NCI-H2227 (cell line): ENCODE data around the gene RAB4B.
A peak's percentile ranks its signal among the peaks of the same experiment; 100 is the strongest.
"Not testable (repeated sequence)": the region's sequence is repeated elsewhere in the genome, so short reads cannot be mapped to it uniquely, and the experiment has no call there.

Experiments
- DNase-seq: peaks from one replicate; lab custom pipeline; 2025; ENCODE audit not compliant: unreplicated experiment; lab: John Stamatoyannopoulos, UW

Gene RAB4B

GRCh38 chr19:40750874-40751537 lies 27.0 kb upstream of the RAB4B start, which contains the start of gene SNRPA:
Gene SNRPA, plus strand, starts transcription at chr19:40751203. Its CDS starts 206 bp downstream, at chr19:40751409.
- DNase-seq, result peak; percentile 100

DNA sequence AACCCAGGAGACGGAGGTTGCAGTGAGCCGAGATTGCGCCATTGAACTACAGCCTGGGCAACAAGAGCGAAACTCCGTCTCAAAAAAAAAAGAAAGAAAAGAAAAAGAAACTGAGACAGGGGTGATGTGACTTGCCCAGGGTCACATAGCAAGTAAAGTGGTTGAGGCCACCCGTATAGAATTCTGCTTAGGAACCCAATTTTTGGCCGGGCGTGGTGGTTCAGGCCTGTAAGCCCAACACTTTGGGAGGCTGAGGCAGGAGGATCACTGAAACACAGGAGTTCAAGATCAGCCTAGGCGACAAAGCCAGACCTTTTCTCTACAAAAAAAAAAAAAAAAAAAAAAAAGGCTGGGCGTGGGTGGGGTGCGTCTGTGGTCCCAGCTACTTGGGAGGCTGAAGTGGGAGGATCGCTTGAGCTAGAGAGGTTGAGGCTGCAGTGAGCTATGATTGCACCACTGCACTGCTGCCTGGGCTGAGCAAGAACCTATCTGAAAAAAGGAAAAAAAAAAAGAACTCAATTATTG lies 25.7 kb upstream of the RAB4B start:
- no peak for DNase-seq

DNA sequence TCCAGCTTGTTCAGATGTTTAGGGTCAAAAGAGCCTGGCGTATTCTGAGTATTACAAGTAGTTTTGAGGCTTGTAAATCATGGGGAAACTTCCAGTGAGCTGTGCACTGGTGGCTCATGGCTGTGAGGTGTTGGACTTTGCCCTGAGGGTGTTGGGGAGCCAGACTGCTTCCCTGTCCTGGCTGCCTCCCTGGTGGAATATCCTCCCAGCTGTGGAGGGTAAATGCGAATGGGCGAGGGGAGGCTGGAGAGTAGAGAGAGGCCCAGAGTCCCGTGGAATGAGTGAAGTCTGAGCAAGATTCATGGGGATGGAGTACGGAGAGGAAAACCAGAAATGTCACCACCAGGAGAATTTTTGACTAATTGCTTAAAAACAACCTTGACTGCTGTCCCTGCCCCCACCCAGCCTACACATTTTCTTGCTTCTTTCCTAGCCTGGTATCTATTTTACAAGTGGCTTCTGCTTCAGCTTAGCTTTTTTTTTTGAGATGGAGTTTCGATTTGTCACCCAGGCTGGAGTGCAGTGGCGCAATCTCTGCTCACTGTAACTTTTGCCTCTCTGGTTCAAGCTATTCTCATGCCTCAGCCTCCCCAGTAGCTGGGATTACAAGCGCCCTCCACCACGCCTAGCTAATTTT lies 23.3 kb upstream of the RAB4B start:
- DNase-seq, result no peak

DNA sequence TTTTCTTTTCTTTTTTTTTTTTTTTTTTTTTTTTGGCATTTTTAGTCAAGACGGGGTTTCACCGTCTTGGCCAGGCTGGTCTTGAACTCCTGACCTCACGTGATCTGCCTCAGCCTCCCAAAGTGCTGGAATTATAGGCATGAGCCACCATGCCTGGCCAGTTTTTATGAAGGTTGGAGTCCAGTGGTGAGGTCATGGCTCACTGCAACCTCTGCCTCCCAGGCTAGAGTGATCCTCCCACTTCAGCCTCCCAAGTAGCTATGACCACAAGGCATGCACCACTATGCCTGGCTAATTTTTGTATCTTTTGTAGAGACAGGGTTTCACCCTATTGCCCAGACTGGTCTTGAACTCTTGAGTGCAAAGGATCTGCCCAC lies 22.8 kb upstream of the RAB4B start:
- DNase-seq, result no peak

DNA sequence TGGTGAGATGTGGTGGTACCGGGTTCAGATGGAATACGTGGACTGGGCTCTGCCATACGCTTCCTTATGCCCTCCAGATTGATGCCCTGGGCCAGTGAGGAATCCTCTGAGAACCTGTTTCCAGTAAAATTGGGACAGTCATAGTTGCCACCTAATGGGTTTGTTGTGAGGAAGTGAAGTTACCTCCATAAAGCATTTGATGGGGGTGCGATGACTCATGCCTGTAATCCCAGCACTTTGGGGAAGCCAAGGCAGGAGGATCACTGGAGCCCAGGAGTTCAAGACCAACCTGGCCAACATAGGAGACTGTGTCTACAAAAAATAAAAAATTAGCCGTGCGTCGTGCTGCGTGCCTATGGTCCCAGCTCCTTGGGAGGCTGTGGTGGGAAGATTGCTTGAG lies 22.3 kb upstream of the RAB4B start:
- no peak for DNase-seq

GRCh38 chr19:40756502-40757110 lies 21.4 kb upstream of the RAB4B start:
- DNase-seq, result no peak

DNA sequence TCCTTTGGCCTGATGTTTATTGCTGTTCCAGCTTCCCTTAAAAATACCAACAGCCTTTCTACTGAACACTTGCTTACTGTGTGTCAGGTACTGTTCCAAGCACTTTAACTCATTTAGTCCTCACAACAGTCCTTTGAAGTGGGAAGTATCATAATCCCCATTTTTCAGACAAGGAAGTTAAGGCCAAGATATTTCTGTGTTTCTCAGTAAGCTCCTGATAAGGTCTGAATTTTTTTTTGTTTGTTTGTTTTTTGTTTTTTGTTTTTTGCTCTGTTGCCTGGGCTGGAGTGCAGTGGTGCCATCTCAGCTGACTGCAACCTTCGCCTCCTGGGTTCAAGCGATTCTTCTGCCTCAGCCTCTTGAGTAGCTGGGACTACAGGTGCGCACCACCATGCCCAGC lies 19.6 kb upstream of the RAB4B start:
- no peak for DNase-seq

- no peak for DNase-seq
These were observed 18.7 kb upstream of the RAB4B start for GRCh38 chr19:40759352-40759751.

- DNase-seq, result no peak
These were observed 15.1 kb upstream of the RAB4B start for GRCh38 chr19:40762754-40763470.

DNA sequence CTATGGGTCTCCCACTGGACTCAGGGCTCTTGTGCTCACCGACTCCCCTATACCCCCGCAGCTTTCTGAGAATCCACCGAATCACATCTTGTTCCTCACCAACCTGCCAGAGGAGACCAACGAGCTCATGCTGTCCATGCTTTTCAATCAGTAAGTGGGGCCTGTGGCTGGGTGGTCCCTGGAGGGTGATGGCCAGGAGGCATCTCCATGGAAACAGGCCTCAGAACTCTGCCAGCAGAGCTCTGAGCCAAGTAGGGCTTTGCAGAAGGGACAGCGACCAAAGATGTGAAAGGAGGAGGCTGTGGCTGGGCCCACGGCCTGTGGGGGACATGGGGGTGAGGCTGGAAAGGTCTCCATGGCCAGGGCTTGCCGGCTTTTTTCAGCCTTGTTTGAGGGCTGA lies 14.5 kb upstream of the RAB4B start:
- no peak for DNase-seq

GRCh38 chr19:40763963-40764362 lies 14.1 kb upstream of the RAB4B start:
- DNase-seq, result no peak

GRCh38 chr19:40766385-40766784 lies 11.7 kb upstream of the RAB4B start:
- DNase-seq, result not testable (repeated sequence)

- no peak for DNase-seq
These were observed 9.2 kb upstream of the RAB4B start for GRCh38 chr19:40768869-40769268.

GRCh38 chr19:40771101-40771862 lies 6.8 kb upstream of the RAB4B start:
- not testable (repeated sequence) for DNase-seq

DNA sequence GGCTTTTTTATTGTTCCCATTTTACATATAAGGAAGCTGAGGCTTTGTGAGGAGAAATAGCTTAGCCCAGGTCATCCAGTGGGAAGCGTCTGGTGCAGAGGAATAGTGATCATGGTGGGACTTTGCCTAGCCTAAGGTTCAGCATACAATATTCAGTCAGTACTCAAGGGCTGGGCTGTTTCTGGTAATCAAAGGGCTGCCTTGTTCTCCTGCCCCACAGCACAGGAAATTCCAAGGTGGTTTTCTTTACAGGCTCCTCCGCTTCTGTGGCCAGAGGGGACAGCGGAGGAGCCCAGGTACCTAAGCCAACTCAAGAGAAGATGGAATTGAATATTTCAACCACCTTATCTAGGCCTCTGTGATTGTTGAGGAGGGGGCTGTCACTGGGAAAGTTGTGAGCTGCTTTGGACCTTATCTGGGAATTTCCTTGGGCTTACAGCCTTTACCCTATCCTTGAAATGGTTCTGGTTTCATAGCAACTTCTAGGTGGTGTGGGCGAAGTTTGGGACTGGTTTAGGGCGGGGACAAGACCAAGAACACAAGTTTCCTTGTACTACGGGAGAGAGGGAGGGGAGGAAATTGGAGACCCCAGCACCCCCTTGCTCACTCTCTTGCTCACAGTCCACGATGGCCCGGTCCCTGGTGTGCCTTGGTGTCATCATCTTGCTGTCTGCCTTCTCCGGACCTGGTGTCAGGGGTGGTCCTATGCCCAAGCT lies 3.0 kb upstream of the RAB4B start, which contains the start of gene MIA:
Gene MIA, plus strand, starts transcription at position 606 of the 716 bp plus-strand sequence. Its CDS starts 22 bp downstream, at position 628.
- DNase-seq, result no peak

- no peak for DNase-seq
These were observed 2.4 kb upstream of the RAB4B start for GRCh38 chr19:40775632-40776022.

- DNase-seq, result no peak
These were observed 1.7 kb upstream of the RAB4B start for GRCh38 chr19:40776364-40776763.

DNA sequence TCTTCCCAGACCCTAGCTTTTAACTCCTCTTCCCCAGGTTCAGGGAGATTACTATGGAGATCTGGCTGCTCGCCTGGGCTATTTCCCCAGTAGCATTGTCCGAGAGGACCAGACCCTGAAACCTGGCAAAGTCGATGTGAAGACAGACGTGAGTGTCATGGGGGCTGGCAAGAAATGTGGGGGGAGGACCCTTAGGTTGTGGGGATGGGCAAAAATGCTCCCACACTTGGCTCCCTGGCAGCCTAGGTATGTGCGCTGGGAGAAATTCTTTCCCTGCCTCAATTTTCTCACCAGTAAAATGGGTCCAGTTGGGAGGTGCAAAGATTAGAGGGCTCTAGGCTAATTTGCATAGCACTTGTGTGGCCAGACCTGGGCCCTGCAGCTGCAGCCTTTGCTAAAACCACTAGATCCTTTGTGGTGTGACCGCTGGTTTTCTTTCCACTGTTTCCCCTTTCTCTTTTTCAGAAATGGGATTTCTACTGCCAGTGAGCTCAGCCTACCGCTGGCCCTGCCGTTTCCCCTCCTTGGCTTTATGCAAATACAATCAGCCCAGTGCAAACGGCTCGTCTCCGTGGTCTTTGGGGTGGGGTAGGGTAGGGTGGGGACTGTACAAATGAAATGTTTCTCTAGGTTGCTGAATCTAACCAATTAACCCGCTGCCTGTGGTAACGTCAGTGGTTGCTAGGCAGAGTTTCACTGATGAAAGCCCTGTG lies 959 bp upstream of the RAB4B start:
- DNase-seq, result peak; percentile 99

- DNase-seq, result no peak
These were observed 456 bp upstream of the RAB4B start for GRCh38 chr19:40777645-40777936.
